Endothelial cell (in vitro differentiated cells): Measurements from ENCODE around the gene SLFN12L. TPM values are rescaled to one million over a fixed set of nuclear protein-coding genes. Genes with fewer than 3 reads are reported as not detected.

Experiments
- DNase-seq: peaks from one replicate; pipeline ENCODE4 v3.0.0; 2021; ENCODE audit warnings: low spot score
- H3K27ac Mint-ChIP-seq: one replicate; pipeline ENCODE4 v1.8.0; 2021; ENCODE audit warnings: mixed read lengths, inconsistent platforms; ENCODE audit not compliant: unreplicated experiment
- H3K27me3 Mint-ChIP-seq: one replicate; pipeline ENCODE4 v1.8.0; 2021; ENCODE audit warnings: mild to moderate bottlenecking, moderate library complexity, mixed read lengths, inconsistent platforms; ENCODE audit not compliant: unreplicated experiment
- H3K36me3 Mint-ChIP-seq: one replicate; pipeline ENCODE4 v1.8.0; 2021; ENCODE audit warnings: mild to moderate bottlenecking, low read depth, mixed read lengths, inconsistent platforms; ENCODE audit not compliant: unreplicated experiment
- H3K4me1 Mint-ChIP-seq: one replicate; pipeline ENCODE4 v1.8.0; 2021; ENCODE audit warnings: mild to moderate bottlenecking, mixed read lengths, inconsistent platforms; ENCODE audit not compliant: unreplicated experiment
- H3K4me3 Mint-ChIP-seq: one replicate; pipeline ENCODE4 v1.8.0; 2021; ENCODE audit warnings: mild to moderate bottlenecking, mixed read lengths, inconsistent platforms; ENCODE audit not compliant: unreplicated experiment
- H3K9me3 Mint-ChIP-seq: one replicate; pipeline ENCODE4 v1.8.0; 2021; ENCODE audit warnings: mixed read lengths, inconsistent platforms; ENCODE audit not compliant: unreplicated experiment
- total RNA-seq: library from RNA; stranded (reverse); fragmentation: NEBNext Ultra II Directional; extraction: Animal tissue kit (Norgen Biotek cat#: 25700); gene quantifications from one replicate; pipeline ENCODE4 v1.2.1, GENCODE V29; 2021; ENCODE audit not compliant: unreplicated experiment
- TF ChIP-seq, protein P1 (sequence below): fragments of 200-600 bp; sonication (generic); IDR thresholded peaks from one replicate; pipeline ENCODE4 v1.5.0; 2021; ENCODE audit warnings: antibody characterized with exemption; ENCODE audit not compliant: unreplicated experiment

SLFN12L gene
- total RNA-seq, 1 donor from 2014 or later = not detected

DNA sequence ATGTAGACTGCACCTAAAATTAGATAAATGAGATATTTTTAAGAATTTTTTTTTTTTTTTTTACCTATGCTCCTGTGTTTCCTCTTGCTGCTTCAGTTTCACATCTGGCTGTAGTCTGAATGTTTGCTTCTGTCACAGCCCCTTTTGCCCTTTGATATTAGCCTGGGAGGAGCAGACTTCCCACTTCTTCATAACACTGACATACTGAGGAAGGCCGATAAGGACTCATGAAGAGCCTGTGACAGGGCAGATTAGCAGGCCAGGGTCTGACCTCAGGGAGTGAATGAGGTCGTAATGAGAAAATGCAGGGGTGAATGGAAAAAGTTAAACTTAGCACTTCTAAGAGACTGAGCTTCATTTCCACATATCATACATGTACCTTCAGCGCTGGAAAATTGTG, 23.2 kb upstream of the SLFN12L start, which contains the start of gene SLFN14:
Gene SLFN14, minus strand, starts transcription at position 117 of the 400 bp plus-strand sequence. CDS start 2,757 bp downstream, outside the sequence.
- Mint-ChIP-seq H3K27ac (peak within 1 kb of the TSS; percentile 26), H3K9me3 (no peaks in the 10 kb centered on the region), H3K27me3 (no peaks in the 10 kb centered on the region), H3K4me3 (no peak within 1 kb of the TSS), H3K36me3 (no peaks in the 10 kb centered on the region), H3K4me1 (peaks cover 17% of the 10 kb centered on the region)
- no peak for DNase-seq
- TF ChIP-seq, protein P1, sequence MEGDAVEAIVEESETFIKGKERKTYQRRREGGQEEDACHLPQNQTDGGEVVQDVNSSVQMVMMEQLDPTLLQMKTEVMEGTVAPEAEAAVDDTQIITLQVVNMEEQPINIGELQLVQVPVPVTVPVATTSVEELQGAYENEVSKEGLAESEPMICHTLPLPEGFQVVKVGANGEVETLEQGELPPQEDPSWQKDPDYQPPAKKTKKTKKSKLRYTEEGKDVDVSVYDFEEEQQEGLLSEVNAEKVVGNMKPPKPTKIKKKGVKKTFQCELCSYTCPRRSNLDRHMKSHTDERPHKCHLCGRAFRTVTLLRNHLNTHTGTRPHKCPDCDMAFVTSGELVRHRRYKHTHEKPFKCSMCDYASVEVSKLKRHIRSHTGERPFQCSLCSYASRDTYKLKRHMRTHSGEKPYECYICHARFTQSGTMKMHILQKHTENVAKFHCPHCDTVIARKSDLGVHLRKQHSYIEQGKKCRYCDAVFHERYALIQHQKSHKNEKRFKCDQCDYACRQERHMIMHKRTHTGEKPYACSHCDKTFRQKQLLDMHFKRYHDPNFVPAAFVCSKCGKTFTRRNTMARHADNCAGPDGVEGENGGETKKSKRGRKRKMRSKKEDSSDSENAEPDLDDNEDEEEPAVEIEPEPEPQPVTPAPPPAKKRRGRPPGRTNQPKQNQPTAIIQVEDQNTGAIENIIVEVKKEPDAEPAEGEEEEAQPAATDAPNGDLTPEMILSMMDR = no peak

DNA sequence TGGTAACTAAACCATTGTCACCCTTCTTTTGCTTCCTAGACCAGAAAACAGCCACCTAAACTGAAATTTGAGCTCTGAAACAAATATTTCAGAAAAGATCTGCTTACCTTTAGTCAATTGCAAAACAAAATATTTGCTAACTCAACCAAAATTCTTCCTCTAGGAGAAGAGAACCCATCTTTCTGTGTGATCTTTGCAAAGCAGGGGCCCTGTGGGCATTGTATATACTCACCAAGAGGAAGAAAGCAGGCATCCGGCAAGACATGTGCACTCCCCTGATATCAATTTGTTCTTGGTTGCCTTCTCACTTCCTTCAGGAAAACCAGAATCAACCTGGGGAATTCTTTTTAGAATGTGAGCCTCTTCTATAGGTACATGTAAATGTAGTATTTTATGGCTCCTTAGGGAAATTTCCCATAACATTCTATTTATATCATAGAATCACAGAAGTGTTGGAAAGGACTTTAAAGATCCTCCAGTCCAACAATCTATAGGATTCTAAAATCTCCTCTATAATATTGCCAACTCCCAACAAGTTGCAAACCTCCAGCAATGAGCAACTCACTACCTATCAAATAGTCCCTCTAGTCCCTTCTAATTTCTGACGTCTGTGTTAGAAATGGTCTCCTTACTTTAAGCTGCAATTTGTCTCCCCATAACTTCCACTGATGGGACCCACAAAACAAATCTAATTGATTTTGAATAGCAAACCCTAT, 22.2 kb upstream of the SLFN12L start:
- Mint-ChIP-seq H3K4me1 (peaks cover 17% of the 10 kb centered on the region), H3K27me3 (no peaks in the 10 kb centered on the region), H3K9me3 (no peaks in the 10 kb centered on the region), H3K4me3 (no peak overlapping the region), H3K36me3 (no peaks in the 10 kb centered on the region), H3K27ac (peak overlapping the region; percentile 45)
- no peak for DNase-seq
- TF ChIP-seq, protein P1 = no peak

DNA sequence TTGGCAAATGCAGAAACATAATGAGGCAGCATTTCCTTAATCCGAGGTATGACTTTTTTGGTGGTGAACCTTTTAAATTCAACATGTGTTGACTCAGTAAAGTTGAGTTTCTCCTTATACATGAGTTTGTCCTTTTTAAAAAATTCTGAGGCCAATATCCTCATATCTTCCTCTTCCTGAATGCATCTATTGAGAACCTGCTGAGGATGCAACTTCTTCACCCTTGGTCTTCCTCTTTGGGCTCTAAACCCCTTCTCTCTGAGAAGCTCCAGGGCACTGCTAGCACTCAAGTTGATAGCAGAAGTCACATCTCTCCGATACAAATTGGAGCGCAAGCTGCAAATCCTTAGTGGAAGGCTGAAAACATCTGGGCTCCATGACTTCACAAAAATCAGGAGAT, 19.9 kb upstream of the SLFN12L start:
- H3K36me3 Mint-ChIP-seq = no peaks in the 10 kb centered on the region
- TF ChIP-seq, protein P1 = no peak
- H3K4me1 Mint-ChIP-seq = peaks cover 17% of the 10 kb centered on the region
- no peaks in the 10 kb centered on the region for H3K9me3 Mint-ChIP-seq
- DNase-seq = no peak
- H3K4me3 Mint-ChIP-seq = no peak overlapping the region
- peaks cover 2% of the 10 kb centered on the region for H3K27me3 Mint-ChIP-seq
- no peak overlapping the region for H3K27ac Mint-ChIP-seq

DNA sequence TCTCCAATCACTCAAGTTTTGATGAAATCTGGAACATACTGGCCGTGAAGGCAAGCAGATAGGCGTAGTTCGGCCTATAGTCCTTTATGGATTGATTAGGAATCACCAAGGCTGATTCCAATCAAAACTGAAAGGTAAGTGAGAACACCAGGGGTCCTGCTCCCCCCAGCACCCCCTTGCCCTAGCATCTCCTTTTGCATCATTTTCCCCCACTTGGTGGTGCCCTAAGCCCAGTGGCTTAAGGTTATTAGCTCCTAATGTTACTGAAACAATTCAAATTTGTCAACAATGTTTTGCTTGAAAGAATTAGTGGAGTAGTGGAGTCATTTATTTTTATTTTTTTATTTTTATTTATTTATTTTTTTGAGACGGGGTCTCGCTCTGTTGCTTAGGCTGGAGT, 18.2 kb upstream of the SLFN12L start:
- Mint-ChIP-seq H3K4me1 (peaks cover 15% of the 10 kb centered on the region), H3K4me3 (no peak overlapping the region), H3K27me3 (peaks cover 2% of the 10 kb centered on the region), H3K36me3 (no peaks in the 10 kb centered on the region), H3K27ac (no peak overlapping the region), H3K9me3 (no peaks in the 10 kb centered on the region)
- TF ChIP-seq, protein P1 = no peak
- no peak for DNase-seq

DNA sequence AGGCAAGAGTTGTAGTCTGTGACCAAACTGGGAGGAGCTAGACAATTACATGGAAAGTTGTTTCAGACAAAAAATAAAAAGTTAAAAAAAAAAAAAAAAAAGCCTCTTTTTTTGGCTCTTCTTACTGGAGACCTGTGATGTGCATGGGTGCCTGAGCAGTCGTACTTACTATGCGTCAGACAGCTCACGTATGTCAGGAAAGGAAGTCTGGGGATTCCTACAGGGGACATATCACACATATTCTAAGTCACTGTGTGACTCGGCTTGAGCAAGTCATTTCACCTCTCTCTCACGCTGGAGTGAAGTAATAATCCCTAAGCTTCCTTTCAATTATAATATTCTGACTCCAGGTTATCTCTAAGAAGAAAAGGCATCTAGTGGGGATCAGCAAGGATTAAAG, 17.2 kb upstream of the SLFN12L start:
- no peaks in the 10 kb centered on the region for H3K9me3 Mint-ChIP-seq
- no peak overlapping the region for H3K27ac Mint-ChIP-seq
- H3K4me1 Mint-ChIP-seq = peaks cover 9% of the 10 kb centered on the region
- DNase-seq = no peak
- peaks cover 7% of the 10 kb centered on the region for H3K27me3 Mint-ChIP-seq
- no peaks in the 10 kb centered on the region for H3K36me3 Mint-ChIP-seq
- TF ChIP-seq, protein P1 = no peak
- H3K4me3 Mint-ChIP-seq = no peak overlapping the region
